Fibroblast of lung (primary cell): ENCODE results near the gene PLAC8L1. TPM values are rescaled to one million over a fixed set of nuclear protein-coding genes. Genes with fewer than 3 reads are reported as not detected.

Experiments used
- DNase-seq, 2 donors: peaks; one replicate each; pipeline versions ENCODE4 v3.0.0 to v3.0.0-alpha.2; 2010; ENCODE audit warnings: low read depth in 2 of 2
- H2AFZ ChIP-seq: 2 replicates; pipeline ENCODE4 v1.5.1; 2012; ENCODE audit warnings: low read length, control low read depth, inconsistent platforms
- H3K27ac ChIP-seq: 2 replicates; pipeline ENCODE4 v1.5.1; 2011; ENCODE audit warnings: low read length, control low read depth; ENCODE audit not compliant: insufficient read depth
- H3K27me3 ChIP-seq: 2 replicates; pipeline ENCODE4 v1.5.1; 2011; ENCODE audit warnings: mild to moderate bottlenecking, low read length; ENCODE audit not compliant: control insufficient read depth, insufficient read depth
- H3K36me3 ChIP-seq: 2 replicates; pipeline ENCODE4 v1.5.1; 2011; ENCODE audit warnings: low read length; ENCODE audit not compliant: control insufficient read depth, insufficient read depth
- H3K4me1 ChIP-seq: 2 replicates; pipeline ENCODE4 v1.5.1; 2011; ENCODE audit warnings: low read length; ENCODE audit not compliant: control insufficient read depth, insufficient read depth; ENCODE audit errors: extremely low read depth
- H3K4me2 ChIP-seq: 2 replicates; pipeline ENCODE4 v1.5.1; 2011; ENCODE audit warnings: low read length, control low read depth; ENCODE audit not compliant: insufficient read depth; ENCODE audit errors: extremely low read depth
- H3K4me3 ChIP-seq, 4 experiments: fragments of 200-600 bp in 1 of 4; sonication (generic) in 1 of 4; replicated peaks in 1 of 4; 2 replicates each; pipeline ENCODE4 v1.5.1; 2011 to 2016; ENCODE audit warnings: low read length in 4 of 4, low read depth in 3 of 4, mild to moderate bottlenecking in 3 of 4, control low read depth in 2 of 4, inconsistent platforms in 1 of 4, mixed read lengths in 1 of 4; ENCODE audit not compliant: insufficient read depth in 1 of 4; ENCODE audit errors: control extremely low read depth in 1 of 4
- H3K79me2 ChIP-seq: 2 replicates; pipeline ENCODE4 v1.5.1; 2012; ENCODE audit warnings: mild to moderate bottlenecking, low read length, inconsistent platforms; ENCODE audit not compliant: control insufficient read depth, insufficient read depth
- H3K9ac ChIP-seq: 2 replicates; pipeline ENCODE4 v1.5.1; 2011; ENCODE audit warnings: mild to moderate bottlenecking, low read length, control low read depth; ENCODE audit not compliant: insufficient read depth
- H3K9me3 ChIP-seq: 2 replicates; pipeline ENCODE4 v1.5.1; 2012; ENCODE audit warnings: low read depth, low read length; ENCODE audit not compliant: control insufficient read depth, insufficient read depth
- H4K20me1 ChIP-seq: 2 replicates; pipeline ENCODE4 v1.5.1; 2011; ENCODE audit warnings: low read length; ENCODE audit not compliant: control insufficient read depth, insufficient read depth; ENCODE audit errors: extremely low read depth
- CTCF ChIP-seq, 2 donors: IDR thresholded peaks in 1 of 2; conservative IDR thresholded peaks in 1 of 2; 1 replicate in 1 of 2; 2 replicates in 1 of 2; pipeline ENCODE4 v1.5.1; 2011 to 2012; ENCODE audit warnings: low read length in 2 of 2, control low read depth in 1 of 2, inconsistent platforms in 1 of 2, low read depth in 1 of 2, mild to moderate bottlenecking in 1 of 2
- EZH2 ChIP-seq: IDR thresholded peaks from 2 replicates; pipeline ENCODE4 v1.5.1; 2012; ENCODE audit warnings: low read length, control low read depth, mild to moderate bottlenecking; ENCODE audit errors: missing control alignments
- polyA plus RNA-seq, 2 donors: library from polyadenylated mRNA; depleted of rRNA in 1 of 2; stranded (reverse) in 1 of 2; unstranded in 1 of 2; fragments of >200 nt; gene quantifications; 2 replicates each; pipeline ENCODE4 v1.2.1, GENCODE V29; 2011 to 2012; ENCODE audit warnings: missing spikeins in 1 of 2
- total RNA-seq: library from RNA; depleted of rRNA; stranded (reverse); fragments of >200 nt; gene quantifications from 2 replicates; pipeline ENCODE4 v1.2.1, GENCODE V29; 2014

Gene PLAC8L1
- total and polyA plus RNA-seq, 2 donors (not counting 1 experiment from before 2014, with no cell fraction given), result not detected

- no peak overlapping the region for H3K4me2 ChIP-seq
- H3K4me1 ChIP-seq, result no peaks in the 10 kb centered on the region
- no peak for DNase-seq
- no peak overlapping the region for H3K9ac ChIP-seq
- H3K79me2 ChIP-seq, result no peaks in the 10 kb centered on the region
- TF ChIP-seq CTCF (conservative IDR thresholded peaks at IDR 0.05 in 1 of 2, IDR thresholded peaks at IDR 0.05 in 1 of 2; ENCODE audit: low read depth in 1 of 2, low read length in 2 of 2), result no peak
- no peak for TF ChIP-seq EZH2
- peaks cover 2% of the 10 kb centered on the region for H3K27me3 ChIP-seq
- H3K27ac ChIP-seq, result no peak overlapping the region
- H3K36me3 ChIP-seq, result no peaks in the 10 kb centered on the region
- H3K9me3 ChIP-seq, result no peaks in the 10 kb centered on the region
- no peaks in the 10 kb centered on the region for H4K20me1 ChIP-seq
- no peak overlapping the region for H3K4me3 ChIP-seq
- no peak overlapping the region for H2AFZ ChIP-seq
These were observed 35.6 kb downstream of the PLAC8L1 start for GRCh38 chr5:146069780-146070099.

GRCh38 chr5:146068977-146069779 lies 36.2 kb downstream of the PLAC8L1 start:
- H3K79me2 ChIP-seq, result no peaks in the 10 kb centered on the region
- TF ChIP-seq EZH2 (no peak), CTCF (conservative IDR thresholded peaks at IDR 0.05 in 1 of 2, IDR thresholded peaks at IDR 0.05 in 1 of 2; ENCODE audit: low read depth in 1 of 2, low read length in 2 of 2) (no peak)
- H4K20me1 ChIP-seq, result no peaks in the 10 kb centered on the region
- no peaks in the 10 kb centered on the region for H3K9me3 ChIP-seq
- no peak overlapping the region for H3K9ac ChIP-seq
- no peak overlapping the region for H2AFZ ChIP-seq
- H3K4me3 ChIP-seq, result no peak overlapping the region
- no peaks in the 10 kb centered on the region for H3K4me1 ChIP-seq
- no peaks in the 10 kb centered on the region for H3K36me3 ChIP-seq
- H3K27me3 ChIP-seq, result peaks cover 2% of the 10 kb centered on the region
- H3K4me2 ChIP-seq, result no peak overlapping the region
- H3K27ac ChIP-seq, result no peak overlapping the region
- DNase-seq, result no peak

GRCh38 chr5:146068206-146068605 lies 37.2 kb downstream of the PLAC8L1 start:
- Histone ChIP-seq H3K4me3 (no peak overlapping the region), H3K4me1 (no peaks in the 10 kb centered on the region), H3K9me3 (no peaks in the 10 kb centered on the region), H2AFZ (no peak overlapping the region), H3K27ac (no peak overlapping the region), H4K20me1 (no peaks in the 10 kb centered on the region), H3K4me2 (no peak overlapping the region), H3K36me3 (no peaks in the 10 kb centered on the region), H3K27me3 (peaks cover 2% of the 10 kb centered on the region), H3K79me2 (no peaks in the 10 kb centered on the region), H3K9ac (no peak overlapping the region)
- no peak for TF ChIP-seq EZH2
- TF ChIP-seq CTCF (conservative IDR thresholded peaks at IDR 0.05 in 1 of 2, IDR thresholded peaks at IDR 0.05 in 1 of 2; ENCODE audit: low read depth in 1 of 2, low read length in 2 of 2), result no peak
- DNase-seq, result no peak
